Coronary artery (tissue), 2 donors: ENCODE results near the gene KDELR1.

Source experiments
- DNase-seq: peaks from one replicate; pipeline ENCODE4 v3.0.0-alpha.2; 2017; ENCODE audit warnings: low spot score
- H3K27ac ChIP-seq, 2 donors: fragments of 200-600 bp; sonication (generic); one replicate each; pipeline ENCODE4 v1.5.1; 2016 to 2019
- H3K4me3 ChIP-seq: fragments of 200-600 bp; sonication (generic); 2 replicates; pipeline ENCODE4 v1.5.1; 2016; ENCODE audit warnings: mild to moderate bottlenecking, moderate library complexity
- CTCF ChIP-seq: fragments of 200-600 bp; sonication (generic); IDR thresholded peaks from one replicate; pipeline ENCODE4 v1.5.1; 2019; ENCODE audit warnings: antibody characterized with exemption

KDELR1 gene

DNA sequence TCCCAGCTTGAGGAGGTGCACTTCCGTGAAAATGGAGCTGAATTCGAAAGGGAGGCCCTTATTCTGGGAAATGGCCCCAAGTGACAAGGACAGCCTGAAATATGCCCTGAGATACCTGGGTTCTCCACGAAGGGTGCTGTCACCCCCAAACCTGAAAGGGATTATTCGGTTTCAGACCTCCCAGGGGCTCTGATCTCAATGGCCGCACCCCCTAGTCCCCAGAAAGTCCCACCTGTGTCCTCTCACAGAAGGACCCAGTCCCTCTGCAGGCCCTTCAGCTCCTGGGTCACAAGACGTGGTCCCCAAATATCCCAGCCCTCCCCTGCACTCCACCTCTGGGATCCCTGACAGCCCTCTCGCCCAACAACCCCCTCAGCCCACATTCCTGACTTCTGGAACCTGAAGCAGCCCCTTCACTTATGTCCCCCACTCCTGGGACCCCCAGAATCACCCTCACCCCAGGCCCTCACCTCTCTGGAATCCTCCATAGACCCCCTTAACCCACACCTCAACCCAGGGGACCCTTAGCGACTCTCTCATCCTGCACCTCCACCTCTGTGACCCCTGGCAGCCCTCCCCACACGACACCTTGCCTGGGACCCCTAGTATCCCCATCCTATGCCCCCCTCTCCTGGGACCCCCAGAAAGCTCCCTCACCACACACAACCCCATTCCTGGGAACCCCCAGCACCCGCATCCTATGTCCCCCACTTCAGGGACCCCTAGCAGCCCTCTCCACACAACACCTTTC is 26.6 kb downstream of the KDELR1 start:
- no peak for TF ChIP-seq CTCF
- peak overlapping the region in 1 of 2 donors; percentile 89 for H3K27ac ChIP-seq
- DNase-seq, result no peak
- peak overlapping the region; percentile 69 for H3K4me3 ChIP-seq

- Histone ChIP-seq H3K4me3 (peak within 1 kb of the TSS; percentile 69), H3K27ac (peak within 1 kb of the TSS; percentile 89)
- peak; percentile 100 for DNase-seq
- TF ChIP-seq CTCF, result no peak
These were observed 27.3 kb downstream of the KDELR1 start, which contains the start of the genes SYNGR4 and TMEM143 for GRCh38 chr19:48363810-48364597. TSS of gene SYNGR4 (plus strand) at chr19:48364367. CDS start at chr19:48365843, 1,476 bp downstream. TSS of gene TMEM143 (minus strand) at chr19:48363940. CDS start at chr19:48363920, 20 bp downstream.

GRCh38 chr19:48363500-48363809 is 27.9 kb downstream of the KDELR1 start:
- Histone ChIP-seq H3K27ac (peak overlapping the region; percentile 89), H3K4me3 (peak overlapping the region; percentile 69)
- DNase-seq, result peak; percentile 88
- TF ChIP-seq CTCF, result no peak

DNA sequence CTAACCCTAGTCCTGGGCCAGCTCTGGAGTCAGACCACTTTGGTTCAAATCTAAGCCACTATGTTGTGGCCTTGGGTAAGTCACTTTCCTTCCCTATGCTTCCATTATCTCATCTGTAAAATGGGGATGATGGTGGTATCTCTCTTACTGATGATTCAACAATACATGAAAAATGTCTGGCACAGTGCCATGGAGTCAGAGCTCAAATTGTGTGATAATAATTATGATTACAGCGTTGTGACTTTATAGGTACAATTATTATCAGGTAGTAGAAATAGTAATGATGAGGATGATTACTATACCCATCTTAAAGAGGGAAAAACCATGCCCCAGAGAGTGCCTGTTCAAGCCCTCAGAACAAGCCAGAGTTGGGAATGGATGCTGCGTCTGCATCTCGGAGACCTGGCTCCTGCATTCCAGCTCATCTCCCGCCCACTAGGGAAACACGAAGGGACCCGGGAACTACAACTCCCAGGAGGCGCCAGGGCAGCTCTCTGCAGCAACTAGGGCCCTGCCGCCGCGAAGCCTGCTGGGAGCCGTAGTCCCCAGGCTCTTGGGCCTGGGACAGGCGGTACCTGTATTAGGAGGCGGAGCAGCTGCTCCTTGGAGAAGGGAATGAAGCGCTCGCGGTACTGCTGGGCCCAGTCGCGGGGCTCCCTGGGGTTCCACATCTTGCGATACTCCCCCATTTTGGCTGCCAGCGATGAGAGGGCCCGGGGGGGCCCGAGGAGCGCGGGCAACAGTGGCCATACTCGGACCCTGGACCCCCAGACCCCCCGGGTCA is 28.4 kb downstream of the KDELR1 start:
- DNase-seq, result peak; percentile 94
- Histone ChIP-seq H3K27ac (peak overlapping the region; percentile 89), H3K4me3 (peak overlapping the region; percentile 69)
- no peak for TF ChIP-seq CTCF

- TF ChIP-seq CTCF, result no peak
- Histone ChIP-seq H3K27ac (no peak overlapping the region), H3K4me3 (no peak overlapping the region)
- DNase-seq, result no peak
These were observed 29.4 kb downstream of the KDELR1 start for GRCh38 chr19:48361912-48362311.

DNA sequence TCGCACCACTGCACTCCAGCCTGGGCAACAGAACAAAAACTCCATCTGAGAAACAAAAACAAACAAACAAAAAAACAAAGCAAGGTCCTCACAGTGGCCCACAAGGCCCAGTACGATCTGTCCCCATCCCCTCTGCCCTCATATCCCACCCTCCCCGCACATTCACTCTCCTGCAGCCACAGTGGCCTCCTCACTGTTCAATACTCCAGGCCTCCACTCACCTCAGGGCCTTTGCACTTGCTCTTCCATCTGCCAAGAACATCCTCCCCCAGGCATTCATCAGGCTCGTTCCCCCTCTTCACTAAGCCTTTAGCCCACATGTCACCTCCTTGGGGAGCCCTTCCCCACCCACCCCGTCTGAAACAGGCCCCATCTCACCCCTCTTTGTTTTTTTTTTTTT is 32.2 kb downstream of the KDELR1 start:
- DNase-seq, result no peak
- no peak for TF ChIP-seq CTCF
- no peak overlapping the region for H3K27ac ChIP-seq
- H3K4me3 ChIP-seq, result no peak overlapping the region
